ENCODE measurements around the gene MT1B. TPM values are rescaled to one million over a fixed set of nuclear protein-coding genes. Genes with fewer than 3 reads are reported as not detected.
"Not testable (repeated sequence)": the region's sequence is repeated elsewhere in the genome, so short reads cannot be mapped to it uniquely, and the experiment has no call there.

The MT1B gene
- total RNA-seq, 2 experiments from 2014 or later, result not detected

GRCh38 chr16:56620339-56620897, 31.3 kb upstream of the MT1B start:
- ChIA-PET POLR2A (no interaction called here), CTCF (no interaction called here)
- DNase-seq, result no peak
- Mint-ChIP-seq H3K27me3 (peaks cover 31% of the 10 kb centered on the region), H3K4me1 (ENCODE audit: low read depth) (peaks cover 13% of the 10 kb centered on the region), H3K36me3 (no peaks in the 10 kb centered on the region), H3K4me3 (no peak overlapping the region), H3K9me3 (no peaks in the 10 kb centered on the region), H3K27ac (no peak overlapping the region)
- intact Hi-C loops (cut with micrococcal nuclease), result no loop called here

- Mint-ChIP-seq H3K4me1 (ENCODE audit: low read depth) (peaks cover 17% of the 10 kb centered on the region), H3K27me3 (peaks cover 33% of the 10 kb centered on the region)
- intact Hi-C loops (cut with micrococcal nuclease); H3K36me3 Mint-ChIP-seq; DNase-seq; H3K4me3 Mint-ChIP-seq; H3K27ac Mint-ChIP-seq; POLR2A ChIA-PET; H3K9me3 Mint-ChIP-seq: not testable (repeated sequence)
- CTCF ChIA-PET, result interaction anchor here (1.0 kb wide), 1 partner anchor 21 kb away, joined by 3 read pairs; no protein-coding TSS in a partner anchor
These were observed 29.8 kb upstream of the MT1B start for GRCh38 chr16:56621665-56622445.

GRCh38 chr16:56623184-56623583, 28.5 kb upstream of the MT1B start:
- Mint-ChIP-seq H3K27me3 (peaks cover 23% of the 10 kb centered on the region), H3K4me1 (ENCODE audit: low read depth) (peaks cover 12% of the 10 kb centered on the region)
- ChIA-PET POLR2A (interaction anchor here (1.1 kb wide), 1 partner anchor 8 kb away, joined by 4 read pairs; no protein-coding TSS in a partner anchor), CTCF (interaction anchor here (1.0 to 1.6 kb wide), 2 partner anchors 20 to 23 kb away, joined by 3 to 4 read pairs; no protein-coding TSS in a partner anchor)
- DNase-seq; intact Hi-C loops (cut with micrococcal nuclease); H3K36me3 Mint-ChIP-seq; H3K9me3 Mint-ChIP-seq; H3K27ac Mint-ChIP-seq; H3K4me3 Mint-ChIP-seq: not testable (repeated sequence)

GRCh38 chr16:56623637-56624036, 28.0 kb upstream of the MT1B start:
- CTCF ChIA-PET, result interaction anchor here (1.3 to 1.6 kb wide), 2 partner anchors 18 to 20 kb away, joined by 3 to 4 read pairs; no protein-coding TSS in a partner anchor
- peaks cover 22% of the 10 kb centered on the region for H3K27me3 Mint-ChIP-seq
- no peak overlapping the region for H3K27ac Mint-ChIP-seq
- intact Hi-C loops (cut with micrococcal nuclease), result no loop called here
- no peaks in the 10 kb centered on the region for H3K9me3 Mint-ChIP-seq
- no peak overlapping the region for H3K4me3 Mint-ChIP-seq
- peaks cover 12% of the 10 kb centered on the region for H3K4me1 Mint-ChIP-seq (ENCODE audit: low read depth)
- no peaks in the 10 kb centered on the region for H3K36me3 Mint-ChIP-seq
- no peak for DNase-seq
- POLR2A ChIA-PET, result interaction anchor here (1.1 kb wide), 1 partner anchor 9 kb away, joined by 4 read pairs; no protein-coding TSS in a partner anchor

GRCh38 chr16:56625140-56625942, 26.3 kb upstream of the MT1B start, which contains the start of gene MT1E:
TSS of gene MT1E (plus strand) at chr16:56625781. CDS start at chr16:56625852, 71 bp downstream.
- Mint-ChIP-seq H3K9me3 (no peaks in the 10 kb centered on the region), H3K27ac (no peak within 1 kb of the TSS), H3K4me3 (peak within 1 kb of the TSS; percentile 78), H3K4me1 (ENCODE audit: low read depth) (peaks cover 12% of the 10 kb centered on the region), H3K27me3 (peaks cover 21% of the 10 kb centered on the region), H3K36me3 (no peaks in the 10 kb centered on the region)
- CTCF ChIA-PET, result interaction anchor here (0.7 to 1.5 kb wide), 4 partner anchors 18 to 48 kb away, joined by 3 to 5 read pairs (median 4); no protein-coding TSS in a partner anchor
- intact Hi-C loops (cut with micrococcal nuclease), result loop anchor here (1.0 kb wide), 1 partner anchor 17 kb away; the partner anchor contains the start of gene MT2A
- DNase-seq, result peak; percentile 62
- POLR2A ChIA-PET, result interaction anchor here (0.9 to 1.6 kb wide), 4 partner anchors 10 to 58 kb away, joined by 3 to 7 read pairs (median 5); partner anchors contain the start of genes MT1X and MT2A

- Mint-ChIP-seq H3K4me1 (ENCODE audit: low read depth) (peaks cover 12% of the 10 kb centered on the region), H3K27me3 (peaks cover 28% of the 10 kb centered on the region), H3K36me3 (no peaks in the 10 kb centered on the region), H3K4me3 (peak overlapping the region; percentile 53), H3K27ac (no peak overlapping the region), H3K9me3 (no peaks in the 10 kb centered on the region)
- CTCF ChIA-PET, result interaction anchor here (0.7 to 1.5 kb wide), 4 partner anchors 8 to 49 kb away, joined by 3 to 5 read pairs (median 4); no protein-coding TSS in a partner anchor
- POLR2A ChIA-PET, result interaction anchor here (0.9 to 1.5 kb wide), 3 partner anchors 11 to 57 kb away, joined by 3 to 7 read pairs (median 4); partner anchors contain the start of genes MT1X and MT2A
- DNase-seq, result no peak
- intact Hi-C loops (cut with micrococcal nuclease), result loop anchor here (1.0 kb wide), 1 partner anchor 18 kb away; the partner anchor contains the start of gene MT2A
These were observed 25.6 kb upstream of the MT1B start for GRCh38 chr16:56625943-56626654.

GRCh38 chr16:56626685-56627084, 25.0 kb upstream of the MT1B start:
- Mint-ChIP-seq H3K27me3 (peaks cover 34% of the 10 kb centered on the region), H3K4me3 (no peak overlapping the region), H3K36me3 (no peaks in the 10 kb centered on the region), H3K27ac (no peak overlapping the region), H3K9me3 (no peaks in the 10 kb centered on the region), H3K4me1 (ENCODE audit: low read depth) (peaks cover 12% of the 10 kb centered on the region)
- intact Hi-C loops (cut with micrococcal nuclease), result no loop called here
- ChIA-PET CTCF (interaction anchor here (1.0 to 1.5 kb wide), 2 partner anchors 9 to 22 kb away, joined by 3 read pairs; no protein-coding TSS in a partner anchor), POLR2A (no interaction called here)
- no peak for DNase-seq

- peaks cover 52% of the 10 kb centered on the region for H3K27me3 Mint-ChIP-seq
- intact Hi-C loops (cut with micrococcal nuclease), result no loop called here
- POLR2A ChIA-PET, result interaction anchor here (0.6 kb wide), 1 partner anchor 13 kb away, joined by 3 read pairs; no protein-coding TSS in a partner anchor
- no peaks in the 10 kb centered on the region for H3K9me3 Mint-ChIP-seq
- DNase-seq, result no peak
- CTCF ChIA-PET, result interaction anchor here (0.8 to 1.0 kb wide), 2 partner anchors 15 to 73 kb away, joined by 3 to 4 read pairs; no protein-coding TSS in a partner anchor
- H3K4me3 Mint-ChIP-seq, result no peak overlapping the region
- no peaks in the 10 kb centered on the region for H3K36me3 Mint-ChIP-seq
- no peak overlapping the region for H3K27ac Mint-ChIP-seq
- peaks cover 19% of the 10 kb centered on the region for H3K4me1 Mint-ChIP-seq (ENCODE audit: low read depth)
These were observed 23.0 kb upstream of the MT1B start for GRCh38 chr16:56628486-56629350.

- H3K36me3 Mint-ChIP-seq, result no peaks in the 10 kb centered on the region
- no peaks in the 10 kb centered on the region for H3K9me3 Mint-ChIP-seq
- H3K4me3 Mint-ChIP-seq, result no peak overlapping the region
- ChIA-PET CTCF (interaction anchor here (1.6 to 2.3 kb wide), 2 partner anchors 23 to 73 kb away, joined by 5 to 11 read pairs; no protein-coding TSS in a partner anchor), POLR2A (no interaction called here)
- DNase-seq, result no peak
- intact Hi-C loops (cut with micrococcal nuclease), result no loop called here
- peaks cover 19% of the 10 kb centered on the region for H3K4me1 Mint-ChIP-seq (ENCODE audit: low read depth)
- H3K27me3 Mint-ChIP-seq, result peaks cover 58% of the 10 kb centered on the region
- H3K27ac Mint-ChIP-seq, result no peak overlapping the region
These were observed 22.2 kb upstream of the MT1B start for GRCh38 chr16:56629531-56629930.

- peaks cover 60% of the 10 kb centered on the region for H3K27me3 Mint-ChIP-seq
- no peak overlapping the region for H3K4me3 Mint-ChIP-seq
- H3K27ac Mint-ChIP-seq, result no peak overlapping the region
- H3K9me3 Mint-ChIP-seq, result no peaks in the 10 kb centered on the region
- H3K36me3 Mint-ChIP-seq, result no peaks in the 10 kb centered on the region
- peaks cover 20% of the 10 kb centered on the region for H3K4me1 Mint-ChIP-seq (ENCODE audit: low read depth)
- POLR2A ChIA-PET, result no interaction called here
- DNase-seq, result no peak
- intact Hi-C loops (cut with micrococcal nuclease), result no loop called here
- CTCF ChIA-PET, result interaction anchor here (0.8 to 2.3 kb wide), 4 partner anchors 17 to 72 kb away, joined by 3 to 11 read pairs (median 4); no protein-coding TSS in a partner anchor
These were observed 21.6 kb upstream of the MT1B start for GRCh38 chr16:56630134-56630533.

All from activated CD4-positive, alpha-beta memory T cell treated with anti-CD3 and anti-CD28 coated beads for 36 hours (primary cell).